Measurements from ENCODE around the gene CHGA.

CHGA gene

DNA sequence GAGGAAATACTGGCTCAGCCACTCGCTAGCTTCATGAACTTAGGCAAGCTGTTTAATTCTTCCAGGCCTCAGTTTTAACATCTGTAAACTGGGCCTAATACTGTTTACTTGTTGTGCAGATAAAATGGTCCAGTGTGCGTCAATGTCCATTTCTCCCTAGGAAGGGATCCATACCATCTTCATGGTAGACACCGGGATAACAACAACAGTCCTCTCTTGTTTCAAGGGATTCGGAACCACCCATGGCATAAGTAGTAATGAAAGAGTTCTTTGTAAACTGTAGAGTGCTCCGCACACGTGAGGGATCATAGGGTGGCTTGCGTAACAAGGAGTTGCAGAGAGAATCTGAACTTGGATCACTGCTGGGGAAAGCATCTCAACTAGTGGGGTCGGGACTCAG lies 17.3 kb upstream of the CHGA start:
- no peak for DNase-seq

DNA sequence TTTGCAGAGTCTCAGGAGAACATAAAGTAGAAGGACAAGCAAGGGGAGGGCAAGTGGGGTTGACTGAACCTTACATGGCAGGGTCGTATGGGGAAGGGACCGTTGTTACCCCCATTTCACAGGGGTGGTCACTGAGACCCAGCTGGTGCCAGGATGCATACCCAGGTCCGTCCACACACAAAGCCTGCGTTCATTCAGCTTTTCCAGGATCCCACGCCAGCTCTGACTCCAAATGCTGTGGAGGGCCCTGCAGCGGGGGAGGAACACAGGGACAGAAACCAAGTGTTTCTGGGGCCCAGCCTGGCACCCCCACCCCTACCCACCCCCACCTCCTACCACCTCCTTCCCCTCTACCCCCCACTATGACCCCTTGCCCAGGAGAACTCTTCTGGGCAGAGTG lies 16.5 kb upstream of the CHGA start:
- DNase-seq = no peak

DNA sequence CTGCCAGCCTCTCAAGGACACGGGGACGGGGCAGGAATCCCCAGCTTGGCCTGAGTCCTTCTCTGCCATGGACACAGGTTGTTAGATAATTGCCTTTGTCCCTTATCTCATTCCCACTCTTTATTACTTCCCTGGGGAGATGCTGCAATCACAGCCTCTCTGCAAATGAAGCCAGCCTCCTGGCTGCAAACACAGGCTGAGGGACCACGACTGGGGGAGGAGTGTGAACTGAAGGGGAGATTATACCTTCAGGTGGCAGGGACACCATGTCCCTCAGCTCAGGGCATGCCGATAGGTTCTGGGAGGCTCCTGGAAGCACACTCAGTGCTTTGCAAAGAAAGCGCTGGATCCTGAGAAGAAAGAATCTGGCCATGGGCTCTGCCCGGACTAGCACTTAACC lies 16.1 kb upstream of the CHGA start:
- DNase-seq = no peak

DNA sequence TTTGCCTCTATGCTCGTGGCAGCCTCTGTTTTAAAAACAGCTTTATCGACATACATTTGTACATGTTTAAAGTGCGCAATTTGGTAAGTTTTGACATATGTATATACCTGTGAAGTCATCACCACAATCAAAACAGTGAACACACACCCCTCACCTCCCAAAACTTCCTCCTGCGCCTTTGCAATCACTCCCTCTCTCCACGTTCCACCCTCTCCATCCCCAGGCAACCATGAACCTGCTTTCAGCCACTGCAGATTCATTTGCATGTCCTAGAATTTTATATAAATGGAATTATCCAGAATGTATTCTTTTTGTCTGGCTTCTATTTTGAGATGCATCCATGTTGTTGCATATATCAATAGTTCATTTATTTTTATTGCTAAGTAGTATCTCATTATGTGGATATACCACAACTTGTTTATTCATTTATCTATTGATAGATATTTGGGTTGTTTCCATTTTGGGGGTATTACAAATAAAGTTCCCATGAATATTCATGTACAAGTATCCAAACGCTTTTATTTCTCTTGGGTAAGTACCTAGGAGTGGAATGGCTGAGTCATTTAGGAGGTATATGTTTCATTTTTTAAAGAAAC lies 15.5 kb upstream of the CHGA start:
- no peak for DNase-seq

GRCh38 chr14:92914087-92914656 lies 8.8 kb upstream of the CHGA start:
- no peak for DNase-seq

DNA sequence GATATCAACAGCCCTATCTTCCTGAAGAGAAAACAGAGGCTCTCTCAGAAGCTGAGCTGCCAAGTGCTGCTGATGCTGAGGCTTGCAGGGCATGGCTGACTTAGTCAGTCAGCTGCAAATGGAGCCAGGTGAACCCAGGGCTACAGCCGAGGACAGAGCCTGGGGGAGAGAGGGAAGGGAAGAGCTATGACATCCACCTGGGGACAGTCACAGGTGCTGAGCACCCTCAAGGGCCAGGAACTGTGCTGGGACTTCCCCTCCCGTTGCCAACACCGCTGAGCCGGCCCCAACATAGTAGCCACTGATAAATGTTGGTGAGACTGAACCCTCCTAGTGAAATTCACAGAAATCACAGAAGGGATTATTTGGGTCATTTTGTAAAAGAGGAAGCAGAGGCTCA lies 6.7 kb upstream of the CHGA start:
- DNase-seq = no peak

DNA sequence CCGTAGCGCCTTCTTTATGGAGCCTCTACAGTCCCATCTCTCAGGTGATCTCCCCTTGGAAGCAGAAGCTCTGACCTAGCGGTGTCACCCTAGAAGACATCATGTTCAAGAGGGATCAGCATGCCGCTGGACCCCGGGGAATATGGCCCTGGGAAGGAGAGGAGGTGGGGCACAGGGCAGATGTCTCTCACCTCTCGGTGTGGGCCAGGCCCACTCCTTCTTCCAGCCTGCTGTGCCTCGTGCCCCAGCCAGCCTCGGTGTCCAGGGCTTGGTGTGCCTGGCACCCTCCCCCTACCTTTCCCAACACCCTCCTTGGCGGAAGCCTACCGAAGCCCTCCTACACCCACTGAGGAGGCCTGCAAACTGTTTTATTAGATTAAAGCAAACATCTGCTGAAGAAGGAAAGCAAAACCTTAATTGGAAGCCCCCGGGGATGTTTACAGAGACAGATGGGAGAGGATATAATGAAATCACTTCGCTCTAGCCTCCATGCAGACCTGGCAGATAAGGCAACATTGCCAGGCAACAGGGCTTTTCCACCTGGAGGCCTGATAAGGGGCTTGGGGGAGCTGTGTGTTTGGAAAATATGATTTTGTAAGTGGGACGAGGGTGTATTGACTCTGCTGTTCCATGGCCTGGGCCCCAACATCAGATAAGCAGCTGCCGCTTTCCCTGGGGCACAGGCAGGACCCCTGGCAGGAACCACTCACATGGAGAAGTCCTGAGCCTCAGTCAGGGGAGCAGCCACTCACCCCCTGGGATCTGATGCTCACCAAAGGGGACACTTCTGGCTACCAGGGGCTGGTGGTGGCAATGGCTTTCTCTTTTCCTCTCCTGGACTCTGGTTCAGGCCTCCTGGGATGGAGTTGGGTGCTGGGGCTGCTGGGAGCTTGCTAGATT lies 5.7 kb upstream of the CHGA start:
- DNase-seq = no peak

DNA sequence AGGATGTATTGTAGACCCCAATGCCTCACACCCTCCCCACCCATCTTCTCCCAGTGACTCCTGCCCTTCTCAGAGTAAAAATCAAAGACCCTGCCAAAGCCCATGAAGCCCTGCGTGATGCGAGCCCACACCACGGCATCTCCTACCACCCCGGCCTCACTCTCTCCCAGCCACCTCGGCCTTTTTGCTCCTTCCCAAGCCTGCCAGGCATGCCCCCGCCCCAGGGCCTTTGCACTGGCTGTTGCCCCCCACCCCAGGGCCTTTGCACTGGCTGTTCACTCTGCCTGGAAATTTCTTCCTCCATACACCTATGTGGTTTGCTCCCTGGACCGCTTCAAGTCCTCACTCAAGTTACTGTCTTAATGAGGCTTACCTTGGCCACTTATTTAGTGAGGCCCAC lies 5.0 kb upstream of the CHGA start:
- no peak for DNase-seq

DNA sequence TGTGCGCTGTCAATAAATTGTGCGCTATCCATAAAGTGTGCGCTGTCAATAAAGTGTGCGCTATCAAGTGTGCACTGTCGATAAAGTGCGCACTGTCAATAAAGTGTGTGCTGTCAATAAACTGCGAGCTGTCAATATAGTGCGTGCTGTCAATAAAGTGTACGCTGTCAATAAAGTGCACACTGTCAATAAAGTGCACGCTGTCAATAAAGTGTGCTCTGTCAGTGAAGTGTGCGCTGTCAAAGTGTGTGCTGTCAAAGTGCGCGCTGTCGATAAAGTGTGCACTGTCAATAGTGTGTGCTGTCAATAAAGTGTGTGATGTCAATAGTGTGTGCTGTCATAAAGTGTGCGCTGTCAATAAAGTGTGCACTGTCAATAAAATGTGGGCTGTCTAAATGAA lies 2.9 kb upstream of the CHGA start:
- no peak for DNase-seq

- DNase-seq = no peak
Measured at GRCh38 chr14:92922155-92922735, 705 bp upstream of the CHGA start.

- no peak for DNase-seq
Measured at GRCh38 chr14:92923744-92924103, 774 bp downstream of the CHGA start.

- no peak for DNase-seq
Measured at GRCh38 chr14:92924247-92924646, 1.3 kb downstream of the CHGA start.

DNA sequence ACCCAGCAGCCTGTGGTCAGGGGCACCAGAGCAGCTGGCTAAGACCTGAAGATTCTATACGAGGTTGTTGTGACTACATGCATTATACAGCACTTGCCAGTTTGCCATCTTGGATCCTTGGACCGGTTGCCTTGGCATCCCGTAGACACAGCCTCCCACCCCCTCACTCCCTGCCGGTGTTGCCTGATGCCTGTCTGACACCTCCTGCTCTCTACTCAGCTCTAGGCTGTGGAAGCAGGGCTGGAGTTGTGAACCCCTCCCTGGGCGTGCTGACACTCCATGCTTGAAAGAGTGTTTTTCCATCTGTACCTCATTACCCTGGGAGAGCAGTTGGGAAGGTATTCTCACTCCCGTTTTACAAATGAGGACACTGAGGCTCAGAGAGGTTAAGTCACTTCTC lies 2.5 kb downstream of the CHGA start:
- no peak for DNase-seq

- no peak for DNase-seq
Measured at GRCh38 chr14:92926180-92926845, 3.4 kb downstream of the CHGA start.

DNA sequence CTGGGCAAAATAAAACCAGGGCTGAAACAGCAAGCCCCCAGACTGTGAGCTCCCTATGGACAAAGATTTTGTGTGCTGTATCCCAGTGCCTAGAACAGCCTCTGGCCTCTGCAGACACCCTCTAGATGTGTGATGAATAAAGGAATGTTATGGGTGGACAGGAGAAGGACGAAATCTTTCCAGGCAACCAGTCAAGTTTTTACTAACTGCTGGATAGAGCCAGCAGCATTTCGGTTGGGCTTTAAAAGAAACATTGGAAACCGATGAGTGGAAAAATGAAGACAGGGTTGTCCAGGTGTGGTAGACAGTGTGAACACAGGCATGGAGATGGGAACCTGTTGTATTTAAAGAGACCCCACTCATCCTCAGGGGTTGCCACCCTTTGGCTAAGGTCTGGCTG lies 4.0 kb downstream of the CHGA start:
- no peak for DNase-seq

DNA sequence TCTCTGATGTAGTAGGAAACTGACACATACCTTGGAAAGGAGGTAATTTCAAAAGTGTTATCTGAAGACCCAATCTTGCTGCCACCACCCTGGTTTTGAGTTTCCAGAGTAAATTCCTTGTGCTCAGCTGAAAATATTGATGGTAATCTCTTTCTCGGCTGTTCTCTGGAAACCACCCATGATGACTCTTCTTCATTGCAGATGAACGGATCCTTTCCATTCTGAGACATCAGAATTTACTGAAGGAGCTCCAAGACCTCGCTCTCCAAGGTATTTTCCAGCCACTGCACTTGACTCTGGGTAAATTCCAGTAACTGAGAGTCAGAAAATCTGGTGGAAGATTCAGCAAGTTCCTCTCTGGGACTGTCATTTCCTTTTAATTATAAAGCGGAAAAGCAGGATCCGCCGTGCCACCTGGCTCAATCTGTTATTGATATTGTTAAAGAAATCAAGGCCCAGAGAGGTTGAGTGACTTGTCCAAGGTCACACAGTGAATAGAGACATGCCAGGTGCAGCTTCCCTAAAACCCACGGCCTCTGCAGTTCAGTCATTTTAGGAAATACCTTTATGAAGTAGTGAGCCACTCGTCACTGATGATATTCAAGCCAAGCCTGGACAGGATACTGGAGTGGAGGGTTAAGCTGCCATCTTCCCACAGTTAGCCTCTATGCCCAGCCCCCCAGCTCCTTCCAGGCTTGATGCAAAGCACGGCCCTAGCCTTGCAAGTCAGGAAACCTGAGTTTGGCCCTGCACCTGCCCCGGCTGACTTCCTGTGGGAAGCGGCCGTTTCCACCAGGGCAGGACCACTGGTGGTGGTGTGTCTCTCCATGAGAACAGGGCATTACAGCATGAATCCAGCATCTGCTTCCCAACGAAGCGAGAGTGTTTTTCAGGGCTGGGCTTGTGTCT lies 4.7 kb downstream of the CHGA start:
- DNase-seq = no peak

- no peak for DNase-seq
Measured at GRCh38 chr14:92928258-92928629, 5.3 kb downstream of the CHGA start.

- no peak for DNase-seq
Measured at GRCh38 chr14:92928961-92929688, 6.2 kb downstream of the CHGA start.

DNA sequence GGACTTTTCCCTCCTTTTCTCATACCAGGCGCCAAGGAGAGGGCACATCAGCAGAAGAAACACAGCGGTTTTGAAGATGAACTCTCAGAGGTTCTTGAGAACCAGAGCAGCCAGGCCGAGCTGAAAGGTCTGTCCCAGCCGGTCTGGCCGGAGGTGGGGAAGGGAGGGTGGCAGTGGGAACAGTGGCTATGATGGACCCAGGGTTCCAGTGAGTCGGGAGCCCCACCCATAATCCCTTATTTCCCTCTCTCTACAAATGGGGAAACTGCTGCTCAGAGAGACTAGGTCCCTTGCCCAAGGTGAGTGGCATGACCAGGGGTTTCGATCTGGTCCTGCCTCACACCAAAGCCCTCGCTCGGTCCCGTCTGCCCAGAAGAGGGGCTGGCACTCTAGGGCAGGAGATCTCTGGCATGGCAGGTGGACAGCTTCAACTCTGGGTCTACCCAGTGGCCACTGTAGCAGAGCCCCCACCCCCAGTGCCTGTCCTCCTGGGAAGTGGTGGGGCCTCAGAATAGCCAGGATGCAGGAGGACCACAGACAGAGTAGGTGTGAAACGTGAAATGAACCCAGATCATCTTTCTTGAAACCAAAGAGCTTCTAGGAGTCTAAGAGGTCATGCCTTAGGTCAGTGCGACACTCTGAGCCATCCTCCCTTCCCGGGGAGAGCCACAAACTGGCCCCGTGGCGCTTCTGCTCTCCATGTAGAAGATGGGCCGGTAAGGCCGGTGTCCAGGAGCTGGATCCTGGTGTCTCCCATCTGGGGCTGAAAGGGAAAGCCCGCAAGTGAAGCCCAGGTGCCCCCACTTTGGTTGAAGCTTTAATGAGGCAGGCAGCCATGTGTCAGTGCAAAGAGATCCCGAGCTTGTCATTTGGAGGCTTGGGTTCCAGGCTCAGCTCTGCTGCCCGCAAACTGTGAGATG lies 7.0 kb downstream of the CHGA start:
- no peak for DNase-seq
